Neural cell (in vitro differentiated cells): Measurements from ENCODE around the gene TMEM125. TPM values are rescaled to one million over a fixed set of nuclear protein-coding genes. Genes with fewer than 3 reads are reported as not detected.

Experiments
- H2AFZ ChIP-seq: fragments of 200-600, 300-800 bp; sonication (generic), shearing (Covaris generic); 2 replicates; pipeline ENCODE4 v1.6.0; 2014; ENCODE audit warnings: low read depth, mild to moderate bottlenecking, antibody characterized with exemption, low read length, moderate library complexity
- H3F3A ChIP-seq: fragments of 200-600 bp; shearing (Covaris generic); 2 replicates; pipeline ENCODE4 v1.6.1; 2016; ENCODE audit warnings: mild to moderate bottlenecking, moderate library complexity, mixed read lengths, antibody characterized with exemption, low read length; ENCODE audit not compliant: insufficient read depth, poor library complexity, severe bottlenecking
- H3K27ac ChIP-seq: fragments of 200-600, 300-800 bp; sonication (generic), shearing (Covaris generic); 2 replicates; pipeline ENCODE4 v1.5.1; 2014; ENCODE audit warnings: mild to moderate bottlenecking, low read length, moderate library complexity
- H3K27me3 ChIP-seq: fragments of 300-800, 200-600 bp; sonication (generic), shearing (Covaris generic); 2 replicates; pipeline ENCODE4 v1.6.0; 2014; ENCODE audit warnings: mild to moderate bottlenecking, low read depth, low read length, moderate library complexity; ENCODE audit not compliant: insufficient read depth
- H3K36me3 ChIP-seq: fragments of 300-800, 200-600 bp; sonication (generic), shearing (Covaris generic); 2 replicates; pipeline ENCODE4 v1.5.1; 2014; ENCODE audit warnings: mild to moderate bottlenecking, antibody characterized with exemption, low read length, moderate library complexity; ENCODE audit not compliant: insufficient read depth
- H3K4me2 ChIP-seq: fragments of 300-800, 200-600 bp; sonication (generic), shearing (Covaris generic); 2 replicates; pipeline ENCODE4 v1.6.0; 2014; ENCODE audit warnings: mild to moderate bottlenecking, low read length
- H3K4me3 ChIP-seq: fragments of 300-800, 200-600 bp; sonication (generic), shearing (Covaris generic); 2 replicates; pipeline ENCODE4 v1.5.1; 2014; ENCODE audit warnings: mild to moderate bottlenecking, low read length, moderate library complexity
- H3K79me2 ChIP-seq: fragments of 200-600 bp; shearing (Covaris generic); replicated peaks from 2 replicates; pipeline ENCODE4 v1.6.0; 2014; ENCODE audit warnings: mild to moderate bottlenecking, low read length, moderate library complexity; ENCODE audit not compliant: insufficient read depth
- H3K9ac ChIP-seq: fragments of 300-800, 200-600 bp; sonication (generic), shearing (Covaris generic); 2 replicates; pipeline ENCODE4 v1.6.1; 2016; ENCODE audit warnings: mild to moderate bottlenecking, low read length, mixed read lengths
- H3K9me2 ChIP-seq: fragments of 200-600 bp; shearing (Covaris generic); 2 replicates; pipeline ENCODE4 v1.6.1; 2016; ENCODE audit warnings: mild to moderate bottlenecking, low read length, mixed read lengths; ENCODE audit not compliant: insufficient read depth
- H3K9me3 ChIP-seq: fragments of 200-600, 300-800 bp; sonication (generic), shearing (Covaris generic); 2 replicates; pipeline ENCODE4 v1.6.1; 2016; ENCODE audit warnings: mild to moderate bottlenecking, mixed run types, low read length, moderate library complexity, mixed read lengths
- H4K20me1 ChIP-seq: fragments of 200-600 bp; shearing (Covaris generic); 2 replicates; pipeline ENCODE4 v1.6.1; 2016; ENCODE audit warnings: mild to moderate bottlenecking, mixed run types; ENCODE audit not compliant: insufficient read depth
- CTCF ChIP-seq: fragments of 450-650 bp; IDR thresholded peaks from 2 replicates; pipeline ENCODE4 v1.5.1; 2014; ENCODE audit warnings: antibody characterized with exemption, mild to moderate bottlenecking, moderate library complexity; ENCODE audit not compliant: poor library complexity, severe bottlenecking
- EP300 ChIP-seq: fragments of 450-650 bp; conservative IDR thresholded peaks from 2 replicates; pipeline ENCODE4 v1.6.1; 2014; ENCODE audit warnings: antibody characterized with exemption, mild to moderate bottlenecking, moderate library complexity; ENCODE audit not compliant: poor library complexity, severe bottlenecking
- EZH2 ChIP-seq: fragments of 200-600, 300-800 bp; shearing (Covaris generic), sonication (generic); IDR thresholded peaks from 2 replicates; pipeline ENCODE4 v1.6.1; 2014; ENCODE audit warnings: antibody characterized with exemption, low read length, borderline replicate concordance, mild to moderate bottlenecking; ENCODE audit not compliant: insufficient read depth, poor library complexity, severe bottlenecking
- MXI1 ChIP-seq: fragments of 450-650 bp; conservative IDR thresholded peaks from 2 replicates; pipeline ENCODE4 v1.6.1; 2014; ENCODE audit warnings: antibody characterized with exemption, mild to moderate bottlenecking; ENCODE audit not compliant: poor library complexity, severe bottlenecking
- POLR2AphosphoS5 ChIP-seq: IDR thresholded peaks from 2 replicates; pipeline ENCODE4 v1.6.1; 2012
- RAD21 ChIP-seq: fragments of 450-650 bp; conservative IDR thresholded peaks from 2 replicates; pipeline ENCODE4 v1.6.1; 2014; ENCODE audit warnings: antibody characterized with exemption, mild to moderate bottlenecking, moderate library complexity
- REST ChIP-seq: IDR thresholded peaks from 2 replicates; pipeline ENCODE4 v1.6.1; 2012; ENCODE audit warnings: borderline replicate concordance
- SMC3 ChIP-seq: fragments of 450-650 bp; conservative IDR thresholded peaks from 2 replicates; pipeline ENCODE4 v1.6.1; 2014; ENCODE audit warnings: antibody characterized with exemption, mild to moderate bottlenecking, moderate library complexity; ENCODE audit not compliant: poor library complexity
- TAF1 ChIP-seq: IDR thresholded peaks from 2 replicates; pipeline ENCODE4 v1.6.1; 2012; ENCODE audit warnings: low read depth
- polyA plus RNA-seq: library from polyadenylated mRNA; depleted of rRNA; stranded (reverse); fragments of >200 nt; gene quantifications from 2 replicates; pipeline ENCODE4 v1.2.3, GENCODE V29; 2014

The TMEM125 gene
- polyA plus RNA-seq, 1 donor from 2014 or later: not detected

- Histone ChIP-seq H3F3A (no peaks in the 10 kb centered on the region), H3K9me2 (no peaks in the 10 kb centered on the region), H3K36me3 (no peaks in the 10 kb centered on the region), H4K20me1 (no peaks in the 10 kb centered on the region), H3K27me3 (no peaks in the 10 kb centered on the region), H3K4me3 (no peak overlapping the region), H3K79me2 (no peaks in the 10 kb centered on the region), H3K27ac (no peak overlapping the region), H3K9me3 (no peaks in the 10 kb centered on the region), H3K4me2 (no peak overlapping the region), H3K9ac (no peak overlapping the region), H2AFZ (no peak overlapping the region)
- no peak for TF ChIP-seq SMC3
- TF ChIP-seq CTCF: no peak
- no peak for TF ChIP-seq MXI1
- no peak for TF ChIP-seq REST
- no peak for TF ChIP-seq RAD21
- no peak for TF ChIP-seq TAF1
- no peak for TF ChIP-seq EZH2
- TF ChIP-seq POLR2AphosphoS5: no peak
- TF ChIP-seq EP300: no peak
Measured at GRCh38 chr1:43243299-43243698, 26.5 kb upstream of the TMEM125 start.

GRCh38 chr1:43246466-43247213, 23.1 kb upstream of the TMEM125 start:
- H4K20me1 ChIP-seq: no peaks in the 10 kb centered on the region

More at GRCh38 chr1:43246466-43247213, 23.1 kb upstream of the TMEM125 start:
- Histone ChIP-seq H3K79me2 (no peaks in the 10 kb centered on the region), H3K4me3 (no peak overlapping the region), H3K9me2 (no peaks in the 10 kb centered on the region), H3K9ac (no peak overlapping the region), H3K27me3 (no peaks in the 10 kb centered on the region), H3K27ac (no peak overlapping the region), H3F3A (no peaks in the 10 kb centered on the region), H2AFZ (no peak overlapping the region), H3K4me2 (no peak overlapping the region), H3K9me3 (no peaks in the 10 kb centered on the region), H3K36me3 (no peaks in the 10 kb centered on the region)
- TF ChIP-seq POLR2AphosphoS5: no peak
